Esophagus (tissue), 2 donors: Measurements from ENCODE around the gene ZSCAN25. TPM values are rescaled to one million over a fixed set of nuclear protein-coding genes. Genes with fewer than 3 reads are reported as not detected.

Experiments
- H3K27ac ChIP-seq, 2 donors: one replicate each; pipeline ENCODE4 v1.5.1; 2013; ENCODE audit warnings: low read depth in 2 of 2, mild to moderate bottlenecking in 2 of 2, inconsistent platforms in 1 of 2, low read length in 1 of 2, moderate library complexity in 1 of 2
- H3K27me3 ChIP-seq, 2 donors: one replicate each; pipeline ENCODE4 v1.6.1; 2013; ENCODE audit warnings: low read length in 2 of 2, control low read depth in 1 of 2, mild to moderate bottlenecking in 1 of 2; ENCODE audit not compliant: insufficient read depth in 2 of 2, control insufficient read depth in 1 of 2
- H3K36me3 ChIP-seq, 2 donors: one replicate each; pipeline ENCODE4 v1.6.1; 2013; ENCODE audit warnings: low read length in 1 of 2; ENCODE audit not compliant: control insufficient read depth in 2 of 2, insufficient read depth in 2 of 2
- H3K4me1 ChIP-seq, 2 donors: one replicate each; pipeline ENCODE4 v1.6.1; 2013; ENCODE audit warnings: low read length in 1 of 2; ENCODE audit not compliant: control insufficient read depth in 2 of 2, insufficient read depth in 2 of 2
- H3K4me3 ChIP-seq, 2 donors: one replicate each; pipeline ENCODE4 v1.5.1; 2013; ENCODE audit warnings: low read length in 2 of 2, mild to moderate bottlenecking in 2 of 2, low read depth in 1 of 2, moderate library complexity in 1 of 2
- H3K9me3 ChIP-seq, 2 donors: one replicate each; pipeline ENCODE4 v1.6.1; 2013; ENCODE audit warnings: mild to moderate bottlenecking in 2 of 2, low read depth in 1 of 2, low read length in 1 of 2, moderate library complexity in 1 of 2; ENCODE audit not compliant: control insufficient read depth in 2 of 2, insufficient read depth in 1 of 2
- WGBS, 2 donors: extraction: QIAGEN DNeasy Blood & Tissue Kit; methylation state at CpG; one replicate each; pipeline ENCODE4 v1.1.7; 2013; 5-methylcytosine and 5-hydroxymethylcytosine counted together
- polyA plus RNA-seq, 2 donors: library from polyadenylated mRNA; stranded (reverse); fragments of 200-250 nt; gene quantifications; one replicate each; pipeline ENCODE4 v1.2.3, GENCODE V29; 2013
- donor health status: healthy with polysubstance abuse.
- donor health status: Bipolar disorder and iron deficiency.

Gene ZSCAN25
- polyA plus RNA-seq, 2 donors, result 4.4 to 4.5 TPM

GRCh38 chr7:99594948-99595745 is 21.6 kb upstream of the ZSCAN25 start:
- Histone ChIP-seq H3K27ac (no peak overlapping the region), H3K27me3 (no peaks in the 10 kb centered on the region), H3K9me3 (no peaks in the 10 kb centered on the region), H3K4me3 (no peak overlapping the region), H3K36me3 (no peaks in the 10 kb centered on the region), H3K4me1 (no peaks in the 10 kb centered on the region)
- WGBS, 2 donors, result 81 to 85% methylated on average over 7 of the region's 7 CpGs

GRCh38 chr7:99596408-99596955 is 20.3 kb upstream of the ZSCAN25 start:
- Histone ChIP-seq H3K4me1 (no peaks in the 10 kb centered on the region), H3K27me3 (no peaks in the 10 kb centered on the region), H3K4me3 (no peak overlapping the region), H3K9me3 (no peaks in the 10 kb centered on the region), H3K36me3 (no peaks in the 10 kb centered on the region), H3K27ac (no peak overlapping the region)
- WGBS, 2 donors, result 77 to 88% methylated on average over 1 of the region's 1 CpG

- H3K27ac ChIP-seq, result no peak within 1 kb of the TSS
- H3K4me3 ChIP-seq, result no peak within 1 kb of the TSS
These were observed 18.8 kb upstream of the ZSCAN25 start, which contains the start of gene TMEM225B for GRCh38 chr7:99597762-99598501. TMEM225B (plus strand) TSS chr7:99598267; CDS start chr7:99604389, 6,122 bp downstream.

GRCh38 chr7:99599836-99600235 is 16.9 kb upstream of the ZSCAN25 start:
- H3K27me3 ChIP-seq, result no peaks in the 10 kb centered on the region
- no peak overlapping the region for H3K4me3 ChIP-seq
- WGBS, 2 donors, result 80 to 81% methylated on average over 4 of the region's 4 CpGs
- no peaks in the 10 kb centered on the region for H3K4me1 ChIP-seq
- no peaks in the 10 kb centered on the region for H3K9me3 ChIP-seq
- H3K27ac ChIP-seq, result no peak overlapping the region
- no peaks in the 10 kb centered on the region for H3K36me3 ChIP-seq

More at GRCh38 chr7:99597762-99598501, 18.8 kb upstream of the ZSCAN25 start, which contains the start of gene TMEM225B:
- Histone ChIP-seq H3K27me3 (no peaks in the 10 kb centered on the region), H3K4me1 (no peaks in the 10 kb centered on the region), H3K36me3 (no peaks in the 10 kb centered on the region), H3K9me3 (no peaks in the 10 kb centered on the region)
- 66 to 70% methylated on average over 34 of the region's 34 CpGs for WGBS, 2 donors

- H3K27me3 ChIP-seq, result no peaks in the 10 kb centered on the region
- no peaks in the 10 kb centered on the region for H3K9me3 ChIP-seq
- H3K4me1 ChIP-seq, result no peaks in the 10 kb centered on the region
- WGBS, 2 donors, result 76 to 79% methylated on average over 7 of the region's 7 CpGs
- no peaks in the 10 kb centered on the region for H3K36me3 ChIP-seq
- H3K27ac ChIP-seq, result no peak overlapping the region
- no peak overlapping the region for H3K4me3 ChIP-seq
These were observed 15.0 kb upstream of the ZSCAN25 start for GRCh38 chr7:99601656-99602310.

- 94 to 97% methylated on average over 7 of the region's 7 CpGs for WGBS, 2 donors
- Histone ChIP-seq H3K4me1 (no peaks in the 10 kb centered on the region), H3K4me3 (no peak overlapping the region), H3K27ac (no peak overlapping the region), H3K36me3 (peaks cover 0 to 2% of the 10 kb centered on the region in 2 donors), H3K9me3 (no peaks in the 10 kb centered on the region), H3K27me3 (no peaks in the 10 kb centered on the region)
These were observed 11.2 kb upstream of the ZSCAN25 start for GRCh38 chr7:99605527-99605926.

- WGBS, 2 donors, result 71 to 80% methylated on average over 8 of the region's 8 CpGs
- H3K27me3 ChIP-seq, result no peaks in the 10 kb centered on the region
These were observed 10.2 kb upstream of the ZSCAN25 start for GRCh38 chr7:99606531-99606930.

GRCh38 chr7:99607548-99607947 is 9.2 kb upstream of the ZSCAN25 start:
- peaks cover 0 to 2% of the 10 kb centered on the region in 2 donors for H3K36me3 ChIP-seq
- 81 to 85% methylated on average over 9 of the region's 9 CpGs for WGBS, 2 donors
- H3K27me3 ChIP-seq, result no peaks in the 10 kb centered on the region

More at GRCh38 chr7:99606531-99606930, 10.2 kb upstream of the ZSCAN25 start:
- Histone ChIP-seq H3K36me3 (peaks cover 0 to 2% of the 10 kb centered on the region in 2 donors), H3K27ac (no peak overlapping the region), H3K9me3 (no peaks in the 10 kb centered on the region), H3K4me3 (no peak overlapping the region), H3K4me1 (no peaks in the 10 kb centered on the region)

GRCh38 chr7:99614495-99614894 is 2.3 kb upstream of the ZSCAN25 start:
- 67 to 80% methylated on average over 3 of the region's 3 CpGs for WGBS, 2 donors
- peaks cover 2% of the 10 kb centered on the region in 2 donors for H3K4me1 ChIP-seq
- H3K27ac ChIP-seq, result no peak overlapping the region
- no peaks in the 10 kb centered on the region for H3K27me3 ChIP-seq
- H3K36me3 ChIP-seq, result peaks cover 0 to 4% of the 10 kb centered on the region in 2 donors
- no peak overlapping the region for H3K4me3 ChIP-seq
- H3K9me3 ChIP-seq, result no peaks in the 10 kb centered on the region

More at GRCh38 chr7:99607548-99607947, 9.2 kb upstream of the ZSCAN25 start:
- H3K4me3 ChIP-seq, result no peak overlapping the region
- no peaks in the 10 kb centered on the region for H3K4me1 ChIP-seq
- H3K9me3 ChIP-seq, result no peaks in the 10 kb centered on the region
- H3K27ac ChIP-seq, result no peak overlapping the region
